Caco-2 (cell line): ENCODE results near the gene CYP2D6. TPM values are rescaled to one million over a fixed set of nuclear protein-coding genes. Genes with fewer than 3 reads are reported as not detected.

Experiments used
- BruUV-seq: library from RNA; stranded (reverse); fragments of 400-500 nt; replicated peaks from 2 replicates; lab custom pipeline; 2021; lab: Mats Ljungman, UMichigan
- CTCF ChIA-PET: fragments of 300-600 bp; sonication (Branson Sonifier 250); formaldehyde crosslinking; loops from one replicate; lab custom pipeline; 2022; ENCODE audit warnings: antibody characterized with exemption; lab: Charles Lee
- POLR2A ChIA-PET: fragments of 300-600 bp; sonication (Branson Sonifier 250); formaldehyde crosslinking; loops from one replicate; lab custom pipeline; 2022; ENCODE audit warnings: antibody characterized with exemption; lab: Charles Lee
- DNase-seq, 2 experiments: peaks; one replicate each; pipeline versions ENCODE4 v3.0.0 to v3.0.0-alpha.2; 2020 to 2022
- H3K27me3 ChIP-seq: replicated peaks from 2 replicates; pipeline ENCODE4 v1.6.0; 2011; ENCODE audit warnings: low read length; ENCODE audit not compliant: control insufficient read depth, insufficient read depth
- H3K36me3 ChIP-seq: 2 replicates; pipeline ENCODE4 v1.5.1; 2011; ENCODE audit warnings: low read length; ENCODE audit not compliant: control insufficient read depth, insufficient read depth
- H3K4me1 ChIP-seq: fragments of 250-450 bp; sonication (Bioruptor Pico); 2 replicates; pipeline ENCODE4 v1.5.1; 2020; ENCODE audit warnings: mild to moderate bottlenecking
- H3K4me3 ChIP-seq: 2 replicates; pipeline ENCODE4 v1.5.1; 2011; ENCODE audit warnings: low read depth, mild to moderate bottlenecking, control low read depth, low read length
- H3K9me3 ChIP-seq: fragments of 250-450 bp; sonication (Bioruptor Pico); 2 replicates; pipeline ENCODE4 v1.5.1; 2020; ENCODE audit warnings: mild to moderate bottlenecking, moderate library complexity
- H3K27ac Mint-ChIP-seq: one replicate; pipeline ENCODE4 v1.8.0; 2022; ENCODE audit warnings: mixed read lengths; ENCODE audit not compliant: unreplicated experiment
- H3K27me3 Mint-ChIP-seq: one replicate; pipeline ENCODE4 v1.8.0; 2022; ENCODE audit warnings: mixed read lengths; ENCODE audit not compliant: insufficient read depth, unreplicated experiment
- H3K36me3 Mint-ChIP-seq: one replicate; pipeline ENCODE4 v1.8.0; 2022; ENCODE audit warnings: mild to moderate bottlenecking, mixed read lengths; ENCODE audit not compliant: insufficient read depth, unreplicated experiment
- H3K4me1 Mint-ChIP-seq: one replicate; pipeline ENCODE4 v1.8.0; 2022; ENCODE audit warnings: low read depth, mixed read lengths; ENCODE audit not compliant: unreplicated experiment
- H3K4me3 Mint-ChIP-seq: one replicate; pipeline ENCODE4 v1.8.0; 2022; ENCODE audit warnings: mild to moderate bottlenecking, moderate library complexity, mixed read lengths; ENCODE audit not compliant: unreplicated experiment
- H3K9me3 Mint-ChIP-seq: one replicate; pipeline ENCODE4 v1.8.0; 2022; ENCODE audit warnings: mixed read lengths; ENCODE audit not compliant: unreplicated experiment
- intact Hi-C: fragments of 100-400 bp; cut with micrococcal nuclease; formaldehyde crosslinking; loops from one replicate; pipeline ENCODE4 v1.10.0; 2022; ENCODE audit not compliant: unreplicated experiment
- total RNA-seq: library from RNA; stranded (reverse); gene quantifications from 2 replicates; pipeline ENCODE4 v1.2.3, GENCODE V29; 2022
- TF ChIP-seq, protein P1 (sequence below), 2 experiments: fragments of 200-600 bp in 1 of 2; IDR thresholded peaks; 1 replicate in 1 of 2; 2 replicates in 1 of 2; pipeline versions ENCODE4 v1.5.1 to v1.8.0; 2011 to 2022; ENCODE audit warnings: antibody characterized with exemption in 1 of 2, control low read depth in 1 of 2, inconsistent platforms in 1 of 2, low read depth in 1 of 2, low read length in 1 of 2, mild to moderate bottlenecking in 1 of 2, moderate library complexity in 1 of 2; ENCODE audit not compliant: insufficient read depth in 1 of 2, severe bottlenecking in 1 of 2, unreplicated experiment in 1 of 2

CYP2D6 gene
- total RNA-seq, 1 experiment from 2014 or later: 1.7 TPM

DNA sequence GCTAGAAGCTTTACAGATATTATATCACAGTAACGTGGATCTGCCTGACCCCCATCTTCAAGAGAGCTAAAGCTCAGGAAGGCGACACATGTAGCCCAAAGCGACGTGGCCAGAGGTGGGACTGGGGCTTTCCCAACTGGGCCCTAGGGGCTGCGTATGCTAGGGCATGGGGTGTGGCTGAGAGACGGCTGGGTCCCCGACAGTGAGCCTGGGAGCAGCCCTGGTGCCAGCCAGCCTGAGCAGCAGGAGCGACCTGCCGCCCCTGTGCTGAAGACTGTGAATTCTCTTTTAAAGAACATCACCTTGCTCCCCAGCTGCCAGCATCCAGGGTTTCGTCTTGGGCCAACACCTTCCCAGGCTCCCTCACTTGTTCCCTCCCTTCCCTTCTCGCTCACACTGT lies 32.9 kb upstream of the CYP2D6 start:
- BruUV-seq: no TSS peak
- CTCF ChIA-PET: no interaction called here
- no peak overlapping the region for H3K27ac Mint-ChIP-seq

DNA sequence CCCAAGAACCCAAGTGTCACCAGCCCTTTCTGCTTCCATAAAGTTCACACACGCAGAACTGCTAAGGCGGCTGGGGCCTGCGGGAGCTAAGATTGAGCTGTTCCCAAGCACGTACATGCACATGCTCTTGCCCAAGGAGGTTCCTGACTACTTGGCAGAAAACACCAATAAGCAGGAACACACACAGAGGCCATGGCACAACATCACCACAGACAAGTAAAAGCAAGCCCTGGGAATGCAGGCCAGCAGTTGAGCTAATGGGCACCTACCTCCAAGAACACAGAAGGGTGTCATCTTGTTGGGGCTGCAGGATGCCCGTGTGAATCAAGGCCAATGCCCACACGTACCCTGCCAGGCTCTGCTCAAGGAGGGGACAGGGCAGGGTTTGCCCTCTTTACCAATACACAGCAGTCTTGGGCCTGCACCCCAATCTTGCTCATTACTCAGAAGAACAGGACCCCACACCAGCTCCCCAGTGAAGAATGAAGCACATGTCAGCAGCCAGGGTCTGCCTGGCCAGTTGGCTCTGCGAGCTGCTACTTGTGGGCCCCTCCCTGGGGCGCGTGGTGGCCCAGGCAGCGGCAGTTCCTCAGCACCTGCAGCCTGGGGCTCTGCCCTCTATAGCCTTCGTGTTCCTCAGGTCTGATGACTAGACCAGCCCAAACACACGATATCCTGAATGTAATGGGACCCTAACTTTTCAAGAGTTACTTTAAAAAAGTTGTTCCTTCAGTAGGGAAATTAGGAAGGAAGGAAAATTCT lies 32.3 kb upstream of the CYP2D6 start:
- H3K9me3 ChIP-seq: no peaks in the 10 kb centered on the region
- TF ChIP-seq, protein P1, sequence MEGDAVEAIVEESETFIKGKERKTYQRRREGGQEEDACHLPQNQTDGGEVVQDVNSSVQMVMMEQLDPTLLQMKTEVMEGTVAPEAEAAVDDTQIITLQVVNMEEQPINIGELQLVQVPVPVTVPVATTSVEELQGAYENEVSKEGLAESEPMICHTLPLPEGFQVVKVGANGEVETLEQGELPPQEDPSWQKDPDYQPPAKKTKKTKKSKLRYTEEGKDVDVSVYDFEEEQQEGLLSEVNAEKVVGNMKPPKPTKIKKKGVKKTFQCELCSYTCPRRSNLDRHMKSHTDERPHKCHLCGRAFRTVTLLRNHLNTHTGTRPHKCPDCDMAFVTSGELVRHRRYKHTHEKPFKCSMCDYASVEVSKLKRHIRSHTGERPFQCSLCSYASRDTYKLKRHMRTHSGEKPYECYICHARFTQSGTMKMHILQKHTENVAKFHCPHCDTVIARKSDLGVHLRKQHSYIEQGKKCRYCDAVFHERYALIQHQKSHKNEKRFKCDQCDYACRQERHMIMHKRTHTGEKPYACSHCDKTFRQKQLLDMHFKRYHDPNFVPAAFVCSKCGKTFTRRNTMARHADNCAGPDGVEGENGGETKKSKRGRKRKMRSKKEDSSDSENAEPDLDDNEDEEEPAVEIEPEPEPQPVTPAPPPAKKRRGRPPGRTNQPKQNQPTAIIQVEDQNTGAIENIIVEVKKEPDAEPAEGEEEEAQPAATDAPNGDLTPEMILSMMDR (IDR thresholded peaks at IDR 0.05; ENCODE audit: insufficient read depth in 1 of 2, low read depth in 1 of 2, low read length in 1 of 2, severe bottlenecking in 1 of 2, unreplicated experiment in 1 of 2): no peak
- no peak for DNase-seq
- peaks cover 3% of the 10 kb centered on the region for H3K36me3 ChIP-seq
- no peaks in the 10 kb centered on the region for H3K9me3 Mint-ChIP-seq
- H3K4me3 Mint-ChIP-seq: no peak overlapping the region
- H3K4me1 Mint-ChIP-seq: no peaks in the 10 kb centered on the region
- H3K27me3 ChIP-seq: no peaks in the 10 kb centered on the region
- intact Hi-C loops: no loop called here
- no peak overlapping the region for H3K27ac Mint-ChIP-seq
- ChIA-PET CTCF (no interaction called here), POLR2A (no interaction called here)
- peaks cover 62% of the 10 kb centered on the region for H3K36me3 Mint-ChIP-seq
- no peaks in the 10 kb centered on the region for H3K27me3 Mint-ChIP-seq
- no TSS peak for BruUV-seq
- no peaks in the 10 kb centered on the region for H3K4me1 ChIP-seq
- no peak overlapping the region for H3K4me3 ChIP-seq

More for the DNA sequence above, 32.9 kb upstream of the CYP2D6 start:
- no peaks in the 10 kb centered on the region for H3K4me1 ChIP-seq
- peaks cover 3% of the 10 kb centered on the region for H3K36me3 ChIP-seq
- H3K9me3 ChIP-seq: no peaks in the 10 kb centered on the region
- intact Hi-C loops: no loop called here
- H3K4me3 Mint-ChIP-seq: no peak overlapping the region
- no peak overlapping the region for H3K4me3 ChIP-seq
- TF ChIP-seq, protein P1 (IDR thresholded peaks at IDR 0.05; ENCODE audit: insufficient read depth in 1 of 2, low read depth in 1 of 2, low read length in 1 of 2, severe bottlenecking in 1 of 2, unreplicated experiment in 1 of 2): no peak
- H3K27me3 Mint-ChIP-seq: no peaks in the 10 kb centered on the region
- POLR2A ChIA-PET: no interaction called here
- no peaks in the 10 kb centered on the region for H3K9me3 Mint-ChIP-seq
- DNase-seq: no peak
- H3K27me3 ChIP-seq: no peaks in the 10 kb centered on the region
- peaks cover 68% of the 10 kb centered on the region for H3K36me3 Mint-ChIP-seq
- H3K4me1 Mint-ChIP-seq: no peaks in the 10 kb centered on the region

DNA sequence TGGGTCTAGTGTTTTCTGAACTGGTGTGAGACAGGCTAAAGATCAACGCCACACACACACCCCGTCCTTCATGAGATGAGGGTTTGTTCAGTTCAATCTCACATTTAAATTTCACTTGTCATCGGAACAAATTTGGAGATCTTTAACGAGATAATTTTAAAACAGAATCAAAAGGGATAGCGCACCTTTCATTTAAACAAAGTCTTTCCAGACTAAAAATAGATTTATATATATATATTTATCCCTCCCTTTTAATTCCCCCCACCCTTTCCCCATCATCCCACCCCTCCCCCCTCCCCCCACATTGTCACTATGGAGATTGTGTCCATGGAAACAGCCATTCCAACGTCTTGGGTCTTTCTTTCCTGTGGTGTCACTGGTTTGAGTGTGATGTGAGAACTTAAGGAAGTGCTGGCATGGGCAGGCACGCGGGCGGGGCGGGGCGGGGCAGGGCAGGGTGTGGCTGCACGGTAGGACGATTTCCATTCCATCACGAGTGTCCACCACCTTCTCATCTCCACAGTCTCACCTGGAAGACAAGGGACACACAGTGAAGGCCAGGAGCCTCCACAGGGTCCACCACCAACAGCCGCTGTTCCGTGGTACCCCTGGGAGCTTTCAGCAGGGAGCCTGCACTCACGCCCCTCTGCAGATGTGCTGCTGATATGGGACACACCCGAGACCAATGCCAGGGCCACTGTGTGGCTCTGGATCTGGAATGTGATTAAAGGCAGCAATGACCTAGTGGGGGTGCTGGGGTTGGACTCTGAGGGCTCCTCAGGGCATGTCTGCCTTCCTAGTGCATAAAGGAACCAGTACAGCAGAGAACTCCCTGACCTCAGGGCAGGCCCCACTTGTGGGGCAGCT lies 30.5 kb upstream of the CYP2D6 start:
- no peak for DNase-seq
- Mint-ChIP-seq H3K36me3 (peaks cover 49% of the 10 kb centered on the region), H3K9me3 (no peaks in the 10 kb centered on the region), H3K27me3 (no peaks in the 10 kb centered on the region), H3K27ac (no peak overlapping the region), H3K4me3 (no peak overlapping the region), H3K4me1 (no peaks in the 10 kb centered on the region)
- BruUV-seq: no TSS peak
- Histone ChIP-seq H3K9me3 (no peaks in the 10 kb centered on the region), H3K4me3 (no peak overlapping the region), H3K4me1 (no peaks in the 10 kb centered on the region), H3K27me3 (no peaks in the 10 kb centered on the region), H3K36me3 (peaks cover 3% of the 10 kb centered on the region)
- intact Hi-C loops: no loop called here
- ChIA-PET POLR2A (no interaction called here), CTCF (no interaction called here)
- TF ChIP-seq, protein P1 (IDR thresholded peaks at IDR 0.05; ENCODE audit: insufficient read depth in 1 of 2, low read depth in 1 of 2, low read length in 1 of 2, severe bottlenecking in 1 of 2, unreplicated experiment in 1 of 2): no peak
